NOMO-1 treated with DMSO at 0.1 percent for 48 hours (cell line): Measurements from ENCODE around the gene SLC25A21.
"Not testable (repeated sequence)": the region's sequence is repeated elsewhere in the genome, so short reads cannot be mapped to it uniquely, and the experiment has no call there.

ENCODE experiments used
- DNase-seq: peaks from one replicate; lab custom pipeline; 2025; ENCODE audit not compliant: unreplicated experiment; lab: John Stamatoyannopoulos, UW

Gene SLC25A21

DNA sequence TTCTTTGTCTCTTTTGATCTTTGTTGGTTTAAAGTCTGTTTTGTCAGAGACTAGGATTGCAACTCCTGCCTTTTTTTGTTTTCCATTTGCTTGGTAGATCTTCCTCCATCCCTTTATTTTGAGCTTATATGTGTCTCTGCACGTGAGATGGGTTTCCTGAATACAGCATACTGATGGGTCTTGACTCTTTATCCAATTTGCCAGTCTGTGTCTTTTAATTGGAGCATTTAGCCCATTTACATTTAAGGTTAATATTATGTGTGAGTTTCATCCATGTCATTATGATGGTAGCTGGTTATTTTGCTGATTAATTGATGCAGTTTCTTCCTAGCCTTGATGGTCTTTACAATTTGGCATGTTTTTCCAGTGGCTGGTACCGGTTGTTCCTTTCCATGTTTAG lies 276.1 kb downstream of the SLC25A21 start:
- DNase-seq, result not testable (repeated sequence)

DNA sequence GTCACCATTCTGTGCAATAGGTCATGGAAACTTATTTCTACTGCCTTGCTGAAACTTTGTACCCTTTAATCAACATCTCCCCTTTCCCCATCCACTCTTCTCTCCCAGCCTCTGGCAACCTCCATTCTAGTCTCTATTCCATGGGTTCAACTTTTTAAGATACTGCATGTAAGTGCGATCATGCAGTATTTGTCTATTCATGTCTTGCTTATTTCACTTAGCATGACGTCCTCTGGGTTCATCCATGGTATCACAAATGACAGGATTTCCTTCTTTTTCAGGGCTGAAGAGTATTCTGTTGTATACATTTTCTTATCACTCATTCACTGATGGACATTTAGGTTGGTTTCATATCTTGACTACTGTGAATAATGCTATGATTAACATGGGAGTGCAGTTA lies 288.4 kb downstream of the SLC25A21 start:
- no peak for DNase-seq

DNA sequence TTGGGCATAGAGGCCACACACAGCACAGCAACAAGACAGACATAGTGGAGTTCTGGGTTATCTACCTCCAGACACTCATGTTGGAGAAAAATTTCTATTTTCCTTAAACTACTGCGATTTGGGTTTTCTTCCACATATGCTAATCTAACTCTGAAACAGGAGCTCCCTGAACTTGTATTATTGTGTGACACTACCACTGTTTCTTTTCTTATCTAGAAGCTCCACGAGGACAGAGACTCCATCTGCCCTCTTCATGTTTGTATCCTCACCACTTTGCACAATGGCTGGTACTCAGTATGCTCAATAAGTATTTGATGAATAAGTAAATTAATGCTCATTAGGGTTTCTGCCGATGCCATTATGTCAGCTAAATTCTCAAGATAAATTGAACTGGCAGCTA lies 292.1 kb downstream of the SLC25A21 start:
- no peak for DNase-seq

DNA sequence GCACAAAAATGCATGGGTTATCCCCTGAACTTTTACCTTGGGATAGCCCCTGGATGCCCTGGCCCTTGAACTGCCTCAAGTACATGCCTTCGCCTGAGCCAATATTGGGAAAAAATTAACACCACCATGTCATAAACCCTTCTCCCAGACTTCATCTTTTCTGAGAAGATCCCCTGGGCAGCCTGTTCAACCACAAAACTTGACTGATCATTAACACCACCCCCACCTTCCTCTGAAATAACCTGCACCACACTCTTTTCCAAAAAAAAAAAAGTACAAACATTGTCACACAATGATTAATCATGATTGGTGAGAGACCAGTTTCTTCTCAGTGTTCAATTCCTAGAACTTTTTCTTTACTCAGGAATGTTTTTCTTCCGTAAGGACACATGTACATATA lies 292.8 kb downstream of the SLC25A21 start:
- DNase-seq, result no peak

DNA sequence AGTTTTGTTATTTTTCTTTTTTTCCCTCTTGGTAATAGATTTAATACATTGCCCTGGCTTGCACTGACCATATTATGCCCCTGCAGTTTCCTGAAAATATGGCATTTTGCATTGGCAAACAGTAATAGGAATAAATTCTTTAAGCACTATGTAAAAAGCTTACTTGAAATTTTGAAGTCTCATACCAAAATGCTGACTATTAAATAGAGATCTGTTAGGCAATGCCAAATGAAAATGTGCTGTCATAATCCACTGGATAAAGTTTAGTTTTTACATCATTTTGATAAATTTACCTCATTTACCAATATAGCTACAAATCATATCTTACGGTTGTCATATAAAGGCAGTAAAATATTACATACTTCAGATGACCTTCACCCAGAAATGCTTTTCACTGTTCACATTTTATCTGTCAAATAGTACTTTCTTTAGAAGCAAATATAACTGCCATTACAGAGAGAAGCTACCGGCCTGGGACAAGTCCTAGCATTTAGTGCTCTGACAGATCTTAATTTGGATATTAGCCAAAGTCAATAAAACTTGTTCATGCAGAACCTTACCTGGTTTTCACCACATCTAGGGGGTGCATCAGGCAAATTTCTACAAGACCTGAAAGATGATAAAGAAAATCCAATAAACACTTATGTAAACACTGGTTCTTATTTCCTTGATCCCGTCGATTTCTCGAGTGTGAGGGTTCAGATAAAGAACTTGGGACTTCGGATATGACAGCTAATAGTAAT lies 297.8 kb downstream of the SLC25A21 start:
- no peak for DNase-seq

DNA sequence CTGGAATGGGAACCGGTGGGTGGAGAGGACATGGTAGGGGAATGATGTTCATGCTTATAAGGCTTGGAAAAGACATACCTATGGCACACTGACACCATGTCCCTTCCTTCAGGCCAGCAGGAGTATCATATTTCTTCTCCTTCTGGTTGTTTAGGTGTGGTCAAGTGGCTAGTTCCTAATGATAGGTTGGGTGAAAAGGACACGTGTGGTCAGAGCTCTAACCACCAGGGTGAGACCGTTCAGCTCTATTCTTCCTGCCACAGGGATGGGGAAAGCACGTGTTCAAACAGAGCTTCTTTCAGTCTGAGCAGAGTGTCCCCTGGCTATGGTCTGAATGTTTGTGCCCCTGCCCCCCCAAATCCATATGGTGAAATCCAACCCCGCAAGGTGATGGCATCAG lies 301.6 kb downstream of the SLC25A21 start:
- DNase-seq, result no peak

DNA sequence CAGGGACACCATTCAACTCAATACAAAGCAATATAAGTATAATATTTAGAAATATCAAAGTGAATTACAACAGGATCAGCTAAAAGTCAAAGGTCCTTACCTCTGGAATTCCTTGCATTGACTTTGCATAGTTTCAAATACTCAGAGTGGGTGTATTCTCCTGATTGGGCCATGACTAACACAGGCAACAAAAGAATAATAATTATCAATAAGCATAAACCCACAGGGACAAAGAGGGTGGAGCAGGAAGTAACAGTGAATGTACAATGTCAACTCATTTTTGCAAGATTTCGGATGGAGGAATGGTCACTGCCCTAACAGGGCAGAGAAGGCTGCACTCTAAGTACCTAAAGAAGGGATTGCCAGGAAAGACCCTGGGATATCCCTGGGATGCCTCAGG lies 303.3 kb downstream of the SLC25A21 start:
- DNase-seq, result no peak

DNA sequence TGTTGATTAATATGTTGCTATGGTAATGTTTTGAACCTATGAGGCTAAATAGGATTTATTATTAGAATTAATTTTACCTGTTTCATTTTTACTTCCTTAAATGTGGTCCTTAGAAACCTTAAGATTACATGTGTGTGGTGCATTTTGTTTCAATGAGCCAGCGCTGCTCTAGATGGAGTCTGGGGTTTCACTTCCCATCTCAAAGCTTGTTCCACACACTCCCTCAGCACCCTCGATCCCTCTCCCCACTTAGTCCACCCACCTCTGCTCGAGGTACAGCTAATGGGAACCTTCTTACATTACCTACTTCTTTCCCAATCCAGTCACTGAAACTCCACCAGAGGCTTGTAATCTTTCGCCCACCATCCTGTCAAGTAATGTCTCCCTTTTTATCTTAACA lies 305.5 kb downstream of the SLC25A21 start:
- no peak for DNase-seq

DNA sequence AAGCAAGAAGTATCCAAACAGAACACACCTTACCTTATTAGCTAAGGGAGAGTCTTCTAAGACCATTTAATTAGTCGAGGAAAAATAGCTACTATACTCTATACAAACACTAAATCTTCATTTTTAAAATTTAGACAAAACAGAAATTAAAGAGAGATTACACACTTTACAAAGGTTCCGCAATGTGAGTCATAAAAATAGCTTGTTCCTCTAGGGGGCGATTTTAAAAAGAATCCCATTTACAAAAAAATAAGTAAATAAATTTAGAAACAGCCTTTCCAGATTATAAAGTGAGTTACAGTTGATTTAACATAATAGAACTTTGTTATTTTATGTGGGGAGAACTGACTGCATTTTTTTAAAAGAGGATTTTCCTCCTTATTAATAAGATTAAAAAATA lies 309.1 kb downstream of the SLC25A21 start:
- no peak for DNase-seq

DNA sequence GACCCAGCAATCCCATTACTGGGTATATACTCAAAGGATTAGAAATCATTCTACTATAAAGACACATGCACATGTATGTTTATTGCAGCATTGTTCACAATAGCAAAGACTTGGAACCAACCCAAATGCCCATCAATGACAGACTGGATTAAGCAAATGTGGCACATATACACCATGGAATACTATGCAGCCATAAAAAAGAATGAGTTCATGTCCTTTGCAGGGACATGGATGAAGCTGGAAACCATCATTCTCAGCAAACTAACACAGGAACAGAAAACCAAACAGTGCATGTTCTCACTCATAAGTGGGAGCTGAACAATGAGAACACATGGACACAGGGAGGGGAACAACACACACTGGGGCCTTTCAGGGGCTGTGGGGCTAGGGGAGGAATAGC lies 310.2 kb downstream of the SLC25A21 start:
- not testable (repeated sequence) for DNase-seq

DNA sequence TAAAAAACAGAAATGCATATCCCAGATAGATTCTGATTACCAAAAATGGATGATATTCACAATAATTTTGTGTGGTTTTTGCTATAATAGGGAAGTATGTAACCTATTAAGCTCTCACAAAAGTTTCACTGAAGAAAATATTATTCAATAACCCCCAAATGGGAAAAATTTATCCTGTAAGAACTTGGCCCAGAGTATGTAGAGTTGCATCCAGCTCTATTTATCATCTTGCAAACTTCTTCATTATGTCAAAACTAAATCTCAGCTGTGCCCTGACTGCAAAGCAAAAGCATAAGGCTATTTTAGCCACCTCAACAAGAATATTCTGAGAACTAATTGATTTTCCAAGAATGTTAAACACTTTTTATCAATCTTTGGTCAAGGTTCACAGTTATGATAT lies 311.6 kb downstream of the SLC25A21 start:
- DNase-seq, result no peak

DNA sequence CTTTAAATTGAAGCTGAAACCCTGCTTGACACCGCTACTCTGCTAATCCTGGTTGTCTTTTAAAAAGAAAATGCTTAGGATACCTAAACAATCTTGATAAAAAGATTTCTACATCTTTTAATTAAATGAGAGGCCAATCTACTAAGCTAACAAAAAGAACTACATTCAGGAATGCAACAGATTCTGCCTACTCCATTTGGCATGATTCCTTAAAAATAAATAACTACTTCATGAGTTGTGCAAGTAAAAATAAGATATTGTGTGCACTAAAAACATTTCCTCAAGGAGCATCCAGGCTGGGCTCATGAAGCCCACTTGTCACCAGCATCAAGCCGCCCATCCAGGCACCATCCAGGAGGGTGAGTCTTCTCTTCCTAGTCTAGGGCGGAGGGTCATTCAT lies 313.3 kb downstream of the SLC25A21 start:
- no peak for DNase-seq

DNA sequence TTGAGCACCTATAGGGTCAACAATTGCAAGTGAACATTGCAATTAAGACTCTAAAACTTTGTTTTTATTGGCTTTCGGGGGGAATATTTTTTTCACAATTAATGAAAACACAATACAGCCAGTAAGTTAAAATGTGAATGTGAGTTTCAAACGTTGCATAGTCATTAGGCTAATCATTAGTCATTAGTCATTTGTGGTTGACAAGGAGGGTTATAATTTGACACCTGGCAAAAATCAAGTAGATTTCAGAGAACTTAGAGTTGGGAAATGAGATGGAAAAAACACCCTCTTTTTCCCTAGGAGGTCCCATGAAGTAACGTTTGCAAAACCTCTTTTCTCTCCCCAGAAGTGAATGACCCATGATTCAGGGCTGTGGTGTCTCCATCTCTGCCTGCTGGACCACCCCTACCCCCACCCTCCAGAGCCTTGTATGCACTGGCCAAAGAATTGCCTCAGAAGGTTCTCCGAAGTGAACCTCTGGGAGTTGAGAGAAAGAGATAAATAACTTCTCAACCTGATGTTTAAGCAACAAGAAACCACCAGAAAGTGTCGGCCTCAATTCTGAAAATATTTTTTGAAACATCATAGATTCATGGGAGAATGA lies 314.5 kb downstream of the SLC25A21 start:
- no peak for DNase-seq

DNA sequence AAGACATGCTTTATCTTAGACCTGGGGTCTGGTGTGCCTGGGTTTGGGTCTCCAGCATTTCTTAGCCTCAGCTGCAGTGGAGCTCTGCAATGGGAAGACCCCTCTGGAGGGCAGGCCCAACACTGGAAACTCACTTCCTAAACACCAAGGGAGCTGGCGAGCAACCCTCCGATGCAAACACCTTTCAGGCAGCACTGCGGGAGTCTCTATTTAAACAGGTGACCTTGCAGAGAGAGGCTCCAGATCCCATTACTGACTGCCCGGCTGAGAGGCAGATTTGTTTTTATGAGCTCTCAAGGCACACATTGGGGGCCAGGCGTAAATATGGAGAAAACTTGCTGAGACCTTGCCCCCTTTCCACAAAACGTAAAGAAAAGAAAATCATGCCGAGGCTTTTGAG lies 315.3 kb downstream of the SLC25A21 start:
- DNase-seq, result no peak

DNA sequence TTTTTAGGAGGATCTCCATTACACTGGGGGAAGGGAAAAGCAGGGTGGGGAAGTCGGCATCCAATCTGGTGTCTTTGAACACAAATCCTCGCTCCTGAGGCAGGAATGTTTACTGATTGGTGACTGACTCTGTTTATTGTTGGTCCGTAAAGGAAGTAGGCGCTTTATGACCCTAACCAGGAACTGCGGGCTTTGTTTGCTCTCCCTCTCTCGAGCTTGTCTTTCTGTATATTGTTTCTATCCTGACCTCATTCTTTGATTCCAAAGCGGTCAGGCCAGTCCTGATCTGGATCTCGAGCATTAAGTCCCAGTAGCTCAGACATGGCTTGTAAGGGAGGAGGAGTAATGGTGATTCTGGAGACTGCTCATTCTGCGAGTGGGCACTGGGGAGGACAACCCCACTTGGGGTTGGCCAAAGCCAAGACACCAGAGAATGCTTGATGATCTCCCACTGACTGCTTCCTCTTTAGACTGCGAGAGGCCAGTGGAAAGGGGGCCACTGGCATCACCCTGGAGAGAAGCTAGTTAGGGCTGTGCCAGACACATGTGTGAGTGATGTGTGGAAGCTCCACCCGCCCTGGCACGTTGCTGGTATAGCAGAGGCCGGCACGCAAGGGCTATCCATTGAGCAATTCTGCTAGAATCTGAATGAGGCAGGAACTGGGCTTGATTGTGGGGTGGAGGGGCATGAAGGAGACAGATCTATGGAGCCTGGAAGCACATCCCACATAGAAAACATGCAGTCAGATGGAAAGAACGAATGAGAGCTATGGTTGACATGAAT lies 316.1 kb downstream of the SLC25A21 start:
- no peak for DNase-seq

DNA sequence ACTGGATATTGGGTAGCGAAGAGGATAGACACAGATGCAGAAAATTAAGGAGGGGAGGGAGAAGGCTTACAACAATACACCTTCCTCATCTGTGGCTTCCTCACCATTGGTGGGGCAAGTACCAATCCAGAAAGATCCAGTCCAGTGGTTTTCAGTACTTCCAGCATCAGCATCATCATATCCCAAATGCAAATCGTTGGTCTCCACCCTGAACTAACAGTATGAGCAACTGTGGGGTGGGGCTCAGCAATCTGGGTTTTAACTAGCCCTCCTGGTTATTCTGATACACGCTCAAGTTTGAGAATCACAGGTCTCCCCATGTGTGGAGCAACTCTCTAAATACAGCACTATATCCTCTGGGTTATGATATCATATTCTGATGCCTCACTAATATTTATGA lies 317.0 kb downstream of the SLC25A21 start:
- DNase-seq, result no peak

DNA sequence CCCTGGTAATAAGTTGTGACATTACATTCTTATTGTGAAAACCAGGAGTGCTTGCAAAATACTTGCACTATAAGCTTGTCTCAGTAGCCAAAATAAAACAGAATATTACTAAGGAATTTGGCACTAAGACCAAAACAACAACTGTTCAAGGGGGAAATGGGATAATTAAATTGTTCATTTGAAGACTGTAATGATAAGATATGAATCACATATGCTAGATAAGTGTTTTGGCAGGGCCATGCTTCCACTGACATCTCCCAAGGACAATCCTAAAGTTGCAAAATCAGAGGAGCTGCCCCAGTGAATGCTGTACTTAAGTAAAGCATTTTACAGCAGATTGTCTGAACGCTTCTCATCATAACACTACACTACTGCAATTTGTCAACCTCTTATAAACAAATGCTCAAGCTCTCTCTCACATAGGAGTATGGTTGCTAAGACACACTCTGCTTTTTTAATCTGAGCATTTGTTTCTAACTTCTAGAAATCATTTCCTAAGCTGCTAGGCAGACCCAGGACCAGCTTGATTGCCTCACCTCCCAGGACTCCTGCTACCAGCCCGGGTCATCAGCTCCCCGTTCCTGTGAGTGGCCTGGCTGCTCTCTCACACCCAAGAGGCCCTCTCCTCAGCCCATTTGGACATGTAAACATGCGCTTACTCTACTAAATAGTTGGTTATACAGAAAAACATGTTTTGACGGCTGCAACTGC lies 319.3 kb downstream of the SLC25A21 start:
- no peak for DNase-seq

DNA sequence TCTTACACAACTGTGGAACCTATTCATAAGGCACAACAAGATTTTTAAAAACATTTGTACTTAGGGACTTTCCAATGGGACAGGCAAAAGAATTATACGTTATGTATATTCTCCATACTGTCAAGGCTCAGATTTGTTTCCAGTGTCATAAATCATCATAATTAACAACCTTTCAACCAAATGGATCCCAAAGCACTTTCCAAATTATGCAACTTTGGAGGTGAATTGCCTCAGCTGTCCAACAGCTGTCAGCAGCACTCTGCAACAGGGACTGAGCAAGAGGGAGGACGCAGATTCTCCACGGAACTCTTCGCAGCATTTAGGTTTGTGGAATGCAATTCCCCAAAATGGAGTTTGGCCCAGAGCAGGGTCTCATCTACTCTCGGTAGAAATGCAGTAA lies 324.2 kb downstream of the SLC25A21 start:
- no peak for DNase-seq

DNA sequence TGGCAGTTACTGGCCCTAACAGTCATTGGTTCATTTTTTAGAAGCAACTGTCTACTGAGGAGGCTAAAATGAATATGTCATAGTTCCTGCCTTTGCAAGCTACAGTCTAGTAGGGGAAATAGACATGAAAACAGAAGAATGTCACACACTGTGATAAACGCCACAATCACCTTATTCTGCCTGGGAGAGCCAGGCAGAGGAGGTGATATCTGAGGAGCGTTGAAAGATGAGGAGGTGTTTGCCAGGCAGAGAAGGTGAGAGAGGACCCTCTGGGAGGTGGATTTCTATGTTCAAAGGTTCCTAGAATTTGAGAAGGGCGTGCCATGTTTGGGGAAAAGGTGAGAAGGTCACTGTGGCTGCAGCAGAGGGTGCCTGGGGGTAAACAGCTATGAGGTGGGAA lies 325.0 kb downstream of the SLC25A21 start:
- DNase-seq, result no peak

DNA sequence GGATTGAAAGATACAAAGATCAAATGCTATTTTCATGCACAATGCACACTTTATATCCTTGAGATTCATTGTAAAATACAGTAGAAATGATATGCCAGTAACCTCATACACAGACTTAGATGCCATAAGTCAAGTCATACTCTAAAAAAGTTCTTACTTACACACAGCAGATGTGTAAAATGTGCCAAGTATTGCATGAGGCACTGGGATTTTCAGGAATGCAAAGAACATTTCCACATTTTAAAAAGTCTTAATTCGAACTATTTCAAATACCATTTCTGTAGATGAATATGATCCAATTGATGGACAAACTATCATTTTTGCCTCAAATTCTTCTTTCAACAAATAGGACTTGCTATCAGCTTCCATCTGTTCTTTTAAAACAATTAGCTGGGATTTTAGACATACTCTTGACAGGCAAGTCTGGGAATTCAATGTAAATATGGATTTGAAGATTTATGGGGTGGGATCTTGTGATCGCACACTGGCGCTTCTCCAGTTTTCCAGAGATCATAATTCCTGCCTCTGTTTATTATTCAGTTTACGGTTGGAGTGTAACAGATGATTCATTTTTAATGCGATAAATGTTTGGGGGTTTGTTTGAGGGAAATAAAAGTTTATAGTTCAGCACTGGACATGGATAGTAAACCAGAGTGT lies 326.9 kb downstream of the SLC25A21 start:
- no peak for DNase-seq
